OCI-LY7 (cell line): ENCODE data around the gene ATF6B. TPM values are rescaled to one million over a fixed set of nuclear protein-coding genes. Genes with fewer than 3 reads are reported as not detected.
A peak's percentile ranks its signal among the peaks of the same experiment; 100 is the strongest.

Source experiments
- BruUV-seq: library from RNA; stranded (reverse); fragments of 400-500 nt; replicated peaks from 2 replicates; lab custom pipeline; 2021; lab: Mats Ljungman, UMichigan
- CTCF ChIA-PET: fragments of 300-600 bp; sonication (Branson Sonifier 250); formaldehyde crosslinking; loops from one replicate; lab custom pipeline; 2022; ENCODE audit warnings: antibody characterized with exemption; ENCODE audit not compliant: unreplicated experiment; lab: Charles Lee
- POLR2A ChIA-PET: fragments of 300-600 bp; sonication (Branson Sonifier 250); formaldehyde crosslinking; loops from one replicate; lab custom pipeline; 2022; ENCODE audit warnings: antibody characterized with exemption; lab: Charles Lee
- DNase-seq: peaks from one replicate; pipeline ENCODE4 v3.0.0-alpha.2; 2015; ENCODE audit warnings: low spot score
- H2AFZ ChIP-seq: fragments of 200-600 bp; sonication (generic), shearing (Covaris generic); 2 replicates; pipeline ENCODE4 v1.6.1; 2014; ENCODE audit warnings: mild to moderate bottlenecking, antibody characterized with exemption, low read length, moderate library complexity
- H3K27ac ChIP-seq: fragments of 200-600 bp; sonication (generic); 2 replicates; pipeline ENCODE4 v1.5.1; 2014; ENCODE audit warnings: mixed run types, low read depth, mild to moderate bottlenecking, moderate library complexity, low read length, inconsistent platforms; ENCODE audit not compliant: poor library complexity, severe bottlenecking
- H3K36me3 ChIP-seq: fragments of 200-600 bp; sonication (generic); 2 replicates; pipeline ENCODE4 v1.6.1; 2014; ENCODE audit warnings: mild to moderate bottlenecking, antibody characterized with exemption, low read length, moderate library complexity, mixed read lengths; ENCODE audit not compliant: insufficient read depth
- H3K4me1 ChIP-seq: fragments of 200-600 bp; sonication (generic); 2 replicates; pipeline ENCODE4 v1.5.1; 2014; ENCODE audit warnings: mild to moderate bottlenecking, low read length; ENCODE audit not compliant: insufficient read depth, poor library complexity, severe bottlenecking
- H3K4me2 ChIP-seq: fragments of 200-600 bp; sonication (generic); 2 replicates; pipeline ENCODE4 v1.6.1; 2014; ENCODE audit warnings: mild to moderate bottlenecking, low read length
- H3K4me3 ChIP-seq: fragments of 200-600 bp; sonication (generic); 2 replicates; pipeline ENCODE4 v1.5.1; 2014; ENCODE audit warnings: mild to moderate bottlenecking, low read depth, low read length; ENCODE audit not compliant: poor library complexity, severe bottlenecking
- H3K79me2 ChIP-seq: fragments of 200-600 bp; sonication (generic); 2 replicates; pipeline ENCODE4 v1.6.1; 2016; ENCODE audit warnings: low read depth, mild to moderate bottlenecking, low read length, moderate library complexity, mixed read lengths; ENCODE audit not compliant: insufficient read depth
- H3K9me2 ChIP-seq: fragments of 200-600 bp; sonication (generic); 2 replicates; pipeline ENCODE4 v1.6.1; 2016; ENCODE audit warnings: mild to moderate bottlenecking, low read length, mixed read lengths; ENCODE audit not compliant: insufficient read depth
- H3K9me3 ChIP-seq: fragments of 200-600 bp; sonication (generic); 2 replicates; pipeline ENCODE4 v1.6.1; 2014; ENCODE audit warnings: mild to moderate bottlenecking, mixed run types, low read length, mixed read lengths
- H4K20me1 ChIP-seq: fragments of 200-600 bp; sonication (generic); 2 replicates; pipeline ENCODE4 v1.6.1; 2014; ENCODE audit warnings: mild to moderate bottlenecking, antibody characterized with exemption, low read length, moderate library complexity, mixed read lengths; ENCODE audit not compliant: insufficient read depth
- EZH2phosphoT487 ChIP-seq: fragments of 200-600 bp; sonication (generic); IDR thresholded peaks from 2 replicates; pipeline ENCODE4 v1.6.1; 2018; ENCODE audit warnings: low read depth, borderline replicate concordance, mild to moderate bottlenecking, mixed run types, antibody characterized with exemption, low read length, moderate library complexity, mixed read lengths
- intact Hi-C: fragments of 100-400 bp; cut with micrococcal nuclease; formaldehyde crosslinking; loops from one replicate; pipeline ENCODE4 v1.10.0; 2022; ENCODE audit not compliant: unreplicated experiment
- total RNA-seq, 2 experiments: library from RNA; depleted of rRNA in 1 of 2; stranded (reverse); fragments of >200 nt in 1 of 2; shearing (Covaris generic) in 1 of 2; gene quantifications; 2 replicates each; pipeline ENCODE4 v1.2.3, GENCODE V29; 2014 to 2022
- TF ChIP-seq, protein P1 (sequence below): fragments of 200-600 bp; sonication (generic); conservative IDR thresholded peaks from 2 replicates; pipeline ENCODE4 v1.5.1; 2014; ENCODE audit warnings: mild to moderate bottlenecking, antibody characterized with exemption, low read length, moderate library complexity, mixed read lengths

ATF6B gene
- total RNA-seq, 2 experiments from 2014 or later = 57.7 to 122 TPM

- 0 out of 2 replicates have a peak overlapping the region, but pooled peaks have one; percentile 5 for H3K4me2 ChIP-seq
- H2AFZ ChIP-seq = no peak overlapping the region
- TF ChIP-seq, protein P1, sequence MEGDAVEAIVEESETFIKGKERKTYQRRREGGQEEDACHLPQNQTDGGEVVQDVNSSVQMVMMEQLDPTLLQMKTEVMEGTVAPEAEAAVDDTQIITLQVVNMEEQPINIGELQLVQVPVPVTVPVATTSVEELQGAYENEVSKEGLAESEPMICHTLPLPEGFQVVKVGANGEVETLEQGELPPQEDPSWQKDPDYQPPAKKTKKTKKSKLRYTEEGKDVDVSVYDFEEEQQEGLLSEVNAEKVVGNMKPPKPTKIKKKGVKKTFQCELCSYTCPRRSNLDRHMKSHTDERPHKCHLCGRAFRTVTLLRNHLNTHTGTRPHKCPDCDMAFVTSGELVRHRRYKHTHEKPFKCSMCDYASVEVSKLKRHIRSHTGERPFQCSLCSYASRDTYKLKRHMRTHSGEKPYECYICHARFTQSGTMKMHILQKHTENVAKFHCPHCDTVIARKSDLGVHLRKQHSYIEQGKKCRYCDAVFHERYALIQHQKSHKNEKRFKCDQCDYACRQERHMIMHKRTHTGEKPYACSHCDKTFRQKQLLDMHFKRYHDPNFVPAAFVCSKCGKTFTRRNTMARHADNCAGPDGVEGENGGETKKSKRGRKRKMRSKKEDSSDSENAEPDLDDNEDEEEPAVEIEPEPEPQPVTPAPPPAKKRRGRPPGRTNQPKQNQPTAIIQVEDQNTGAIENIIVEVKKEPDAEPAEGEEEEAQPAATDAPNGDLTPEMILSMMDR = no peak
- TF ChIP-seq EZH2phosphoT487 = no peak
- BruUV-seq = no TSS peak
- no peak for DNase-seq
- ChIA-PET CTCF (no interaction called here), POLR2A (no interaction called here)
- H3K36me3 ChIP-seq = no peaks in the 10 kb centered on the region
- H3K4me3 ChIP-seq = no peak overlapping the region
- H3K9me2 ChIP-seq = no peaks in the 10 kb centered on the region
- no peak overlapping the region for H3K27ac ChIP-seq
- intact Hi-C loops = loop anchor here (2.0 kb wide), 1 partner anchor 68 kb away; the partner anchor contains the start of gene PPT2
- H3K79me2 ChIP-seq = no peaks in the 10 kb centered on the region
- H4K20me1 ChIP-seq = no peaks in the 10 kb centered on the region
- no peaks in the 10 kb centered on the region for H3K9me3 ChIP-seq
- no peaks in the 10 kb centered on the region for H3K4me1 ChIP-seq
Measured at GRCh38 chr6:32086661-32087573, 41.1 kb downstream of the ATF6B start.

DNA sequence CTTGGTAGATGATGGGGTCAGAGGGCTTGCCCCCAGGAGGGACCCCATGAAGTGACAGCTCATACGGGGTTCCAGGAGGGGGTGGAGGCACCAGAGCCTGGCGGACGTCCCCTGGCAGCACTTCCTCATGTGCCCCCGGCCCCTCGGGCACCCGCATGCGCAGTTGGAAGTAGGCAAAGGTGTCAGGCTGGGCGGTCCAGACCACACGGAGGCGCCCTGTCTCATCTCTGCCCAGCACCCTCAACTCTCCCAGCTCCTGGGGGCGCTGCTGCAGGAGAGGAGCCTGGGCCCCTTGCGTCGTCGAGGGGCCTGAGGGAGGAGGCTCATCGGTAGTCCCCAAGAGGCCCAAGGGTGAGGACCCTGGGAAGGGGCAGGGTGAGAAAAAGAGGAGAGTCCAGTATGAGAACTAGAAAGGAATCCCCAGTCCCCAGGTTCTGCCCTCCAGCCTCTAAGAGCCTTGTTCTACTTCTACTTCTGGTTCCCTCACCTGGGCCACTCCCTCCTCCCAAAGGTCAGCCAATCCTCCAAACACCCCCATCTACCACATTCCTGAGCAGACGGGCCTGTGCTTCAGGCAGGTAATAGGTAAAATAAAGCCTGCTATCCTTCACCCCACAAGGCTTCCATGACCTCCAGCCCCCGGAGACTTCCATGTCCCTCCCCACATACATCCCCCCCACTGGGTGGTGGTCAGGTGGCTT, 42.1 kb downstream of the ATF6B start:
- Histone ChIP-seq H3K4me3 (peak overlapping the region; percentile 17), H2AFZ (peak overlapping the region; percentile 29; the same call in 1 of the 2 replicates), H4K20me1 (no peaks in the 10 kb centered on the region), H3K9me3 (no peaks in the 10 kb centered on the region), H3K79me2 (no peaks in the 10 kb centered on the region), H3K4me2 (peak overlapping the region; percentile 45), H3K4me1 (no peaks in the 10 kb centered on the region), H3K27ac (no peak overlapping the region), H3K36me3 (no peaks in the 10 kb centered on the region), H3K9me2 (no peaks in the 10 kb centered on the region)
- ChIA-PET CTCF (no interaction called here), POLR2A (no interaction called here)
- TF ChIP-seq EZH2phosphoT487 = no peak
- TF ChIP-seq, protein P1 = peak; percentile 64
- intact Hi-C loops = loop anchor here (2.0 kb wide), 1 partner anchor 69 kb away; the partner anchor contains the start of gene PPT2
- peak; percentile 37 for DNase-seq
- BruUV-seq = no TSS peak
